ENCODE data around the gene PIH1D2.

Gene PIH1D2

GRCh38 chr11:112085822-112086421 is 12.1 kb upstream of the PIH1D2 start:
- H4K8ac ChIP-seq (ENCODE audit: low read depth, low read length) = no peak overlapping the region
- no peak overlapping the region for H3K27ac ChIP-seq (ENCODE audit: low read depth, low read length)
- no peak overlapping the region for H2BK120ac ChIP-seq (ENCODE audit: low read depth, low read length)
- no peak overlapping the region for H2BK15ac ChIP-seq (replicated peaks; ENCODE audit: low read depth)
- H3K4ac ChIP-seq (ENCODE audit: low read depth, low read length) = peak overlapping the region; percentile 76
- H3K4me2 ChIP-seq (ENCODE audit: low read length) = peak overlapping the region; percentile 69
- peak overlapping the region; percentile 94 for H3K9ac ChIP-seq (ENCODE audit: low read length)
- peak overlapping the region; percentile 90 for H3K4me3 ChIP-seq (ENCODE audit: low read length)
- no peak overlapping the region for H3K18ac ChIP-seq (ENCODE audit: low read length)
- H3K56ac ChIP-seq (ENCODE audit: low read length) = peak overlapping the region; percentile 96
- H3K79me1 ChIP-seq (ENCODE audit: low read length) = peaks cover 13% of the 10 kb centered on the region
- peak; percentile 36 for DNase-seq
- no peak overlapping the region for H3K23ac ChIP-seq (ENCODE audit: low read length)
- WGBS (ENCODE audit: extremely low coverage, insufficient coverage, low lambda C conversion rate) = no CpG with 5 or more reads among the region's 19 CpGs
- H3K79me2 ChIP-seq (ENCODE audit: control insufficient read depth, insufficient read depth, low read length) = peaks cover 22% of the 10 kb centered on the region
- no peak overlapping the region for H2AK5ac ChIP-seq (ENCODE audit: low read length)
- H4K5ac ChIP-seq (ENCODE audit: low read length) = no peak overlapping the region
- no peak overlapping the region for H2BK5ac ChIP-seq (ENCODE audit: low read length)
- H3K4me1 ChIP-seq (ENCODE audit: control insufficient read depth, low read depth, low read length) = no peaks in the 10 kb centered on the region
- H3K36me3 ChIP-seq (ENCODE audit: control insufficient read depth, insufficient read depth, low read length) = peaks cover 6% of the 10 kb centered on the region
- H3K27me3 ChIP-seq (ENCODE audit: insufficient read depth, low read length, poor library complexity) = no peaks in the 10 kb centered on the region

DNA sequence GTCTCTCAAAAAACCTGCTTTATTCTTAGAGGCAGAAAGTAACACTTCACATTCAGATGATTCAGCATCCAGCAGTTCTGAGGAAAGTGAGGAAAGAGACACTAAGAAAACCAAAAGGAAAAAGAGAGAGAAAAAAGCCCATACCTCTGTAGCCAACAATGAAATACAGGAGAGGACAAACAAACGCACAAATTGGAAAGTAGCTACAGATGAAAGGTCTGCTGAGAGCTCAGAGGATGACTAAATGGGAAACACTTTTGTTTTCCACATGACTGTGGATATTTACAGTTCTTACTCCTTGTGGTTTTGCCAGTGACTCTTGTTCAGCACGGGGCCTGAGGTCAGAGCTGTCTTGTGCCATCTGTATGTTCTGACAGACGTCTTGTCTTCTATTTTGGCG is 8.9 kb upstream of the PIH1D2 start:
- Histone ChIP-seq H4K5ac (ENCODE audit: low read length) (no peak overlapping the region), H3K4me1 (ENCODE audit: control insufficient read depth, low read depth, low read length) (no peaks in the 10 kb centered on the region), H4K8ac (ENCODE audit: low read depth, low read length) (no peak overlapping the region), H3K18ac (ENCODE audit: low read length) (no peak overlapping the region), H3K27me3 (ENCODE audit: insufficient read depth, low read length, poor library complexity) (no peaks in the 10 kb centered on the region), H2BK5ac (ENCODE audit: low read length) (no peak overlapping the region), H3K4me2 (ENCODE audit: low read length) (no peak overlapping the region), H2AK5ac (ENCODE audit: low read length) (no peak overlapping the region), H3K4ac (ENCODE audit: low read depth, low read length) (no peak overlapping the region), H3K36me3 (ENCODE audit: control insufficient read depth, insufficient read depth, low read length) (peaks cover 9% of the 10 kb centered on the region), H3K79me1 (ENCODE audit: low read length) (peaks cover 12% of the 10 kb centered on the region), H3K23ac (ENCODE audit: low read length) (no peak overlapping the region), H3K27ac (ENCODE audit: low read depth, low read length) (no peak overlapping the region), H3K79me2 (ENCODE audit: control insufficient read depth, insufficient read depth, low read length) (peaks cover 20% of the 10 kb centered on the region), H3K56ac (ENCODE audit: low read length) (no peak overlapping the region), H2BK15ac (replicated peaks; ENCODE audit: low read depth) (no peak overlapping the region), H2BK120ac (ENCODE audit: low read depth, low read length) (no peak overlapping the region), H3K9ac (ENCODE audit: low read length) (no peak overlapping the region), H3K4me3 (ENCODE audit: low read length) (no peak overlapping the region)
- no peak for DNase-seq
- no CpG with 5 or more reads among the region's 4 CpGs for WGBS (ENCODE audit: extremely low coverage, insufficient coverage, low lambda C conversion rate)

GRCh38 chr11:112062923-112063322 is 10.9 kb downstream of the PIH1D2 start:
- Histone ChIP-seq H3K27ac (ENCODE audit: low read depth, low read length) (no peak overlapping the region), H3K79me1 (ENCODE audit: low read length) (no peaks in the 10 kb centered on the region), H3K4me3 (ENCODE audit: low read length) (no peak overlapping the region), H3K36me3 (ENCODE audit: control insufficient read depth, insufficient read depth, low read length) (peaks cover 4% of the 10 kb centered on the region), H3K4me2 (ENCODE audit: low read length) (no peak overlapping the region), H4K8ac (ENCODE audit: low read depth, low read length) (no peak overlapping the region), H2AK5ac (ENCODE audit: low read length) (no peak overlapping the region), H4K5ac (ENCODE audit: low read length) (no peak overlapping the region), H2BK120ac (ENCODE audit: low read depth, low read length) (no peak overlapping the region), H3K27me3 (ENCODE audit: insufficient read depth, low read length, poor library complexity) (no peaks in the 10 kb centered on the region), H3K4ac (ENCODE audit: low read depth, low read length) (no peak overlapping the region), H2BK5ac (ENCODE audit: low read length) (no peak overlapping the region), H3K9ac (ENCODE audit: low read length) (no peak overlapping the region), H2BK15ac (replicated peaks; ENCODE audit: low read depth) (no peak overlapping the region), H3K79me2 (ENCODE audit: control insufficient read depth, insufficient read depth, low read length) (no peaks in the 10 kb centered on the region), H3K18ac (ENCODE audit: low read length) (no peak overlapping the region), H3K4me1 (ENCODE audit: control insufficient read depth, low read depth, low read length) (no peaks in the 10 kb centered on the region), H3K56ac (ENCODE audit: low read length) (no peak overlapping the region), H3K23ac (ENCODE audit: low read length) (no peak overlapping the region)
- DNase-seq = no peak
- no CpG with 5 or more reads among the region's 1 CpG for WGBS (ENCODE audit: extremely low coverage, insufficient coverage, low lambda C conversion rate)

DNA sequence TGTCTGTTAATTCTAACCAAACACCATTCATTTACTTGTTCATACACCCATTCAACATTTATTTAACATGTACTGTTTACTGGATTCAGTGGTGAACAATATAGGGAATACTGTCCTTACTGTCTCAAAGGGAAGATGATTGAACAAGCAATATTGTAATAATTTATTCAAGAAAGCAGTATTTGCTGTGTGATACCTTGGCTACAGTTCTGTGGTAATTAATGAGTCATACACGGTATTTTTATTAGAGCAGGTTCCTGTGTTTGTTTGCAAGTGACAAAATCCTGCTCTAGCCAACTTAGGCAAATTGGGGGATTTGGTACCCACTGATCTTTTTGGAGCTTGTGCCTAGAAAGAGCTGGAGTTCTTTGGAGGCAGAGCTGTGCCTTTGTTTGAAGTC is 15.7 kb downstream of the PIH1D2 start:
- H3K56ac ChIP-seq (ENCODE audit: low read length) = no peak overlapping the region
- no peak overlapping the region for H3K9ac ChIP-seq (ENCODE audit: low read length)
- H3K4ac ChIP-seq (ENCODE audit: low read depth, low read length) = no peak overlapping the region
- H3K4me1 ChIP-seq (ENCODE audit: control insufficient read depth, low read depth, low read length) = no peaks in the 10 kb centered on the region
- H2AK5ac ChIP-seq (ENCODE audit: low read length) = no peak overlapping the region
- no peak overlapping the region for H2BK120ac ChIP-seq (ENCODE audit: low read depth, low read length)
- no peak overlapping the region for H4K8ac ChIP-seq (ENCODE audit: low read depth, low read length)
- H4K5ac ChIP-seq (ENCODE audit: low read length) = no peak overlapping the region
- H3K4me3 ChIP-seq (ENCODE audit: low read length) = no peak overlapping the region
- no peak overlapping the region for H3K4me2 ChIP-seq (ENCODE audit: low read length)
- H3K79me2 ChIP-seq (ENCODE audit: control insufficient read depth, insufficient read depth, low read length) = no peaks in the 10 kb centered on the region
- H3K36me3 ChIP-seq (ENCODE audit: control insufficient read depth, insufficient read depth, low read length) = peaks cover 6% of the 10 kb centered on the region
- H3K79me1 ChIP-seq (ENCODE audit: low read length) = no peaks in the 10 kb centered on the region
- no peak overlapping the region for H3K27ac ChIP-seq (ENCODE audit: low read depth, low read length)
- H3K27me3 ChIP-seq (ENCODE audit: insufficient read depth, low read length, poor library complexity) = no peaks in the 10 kb centered on the region
- no peak overlapping the region for H2BK15ac ChIP-seq (replicated peaks; ENCODE audit: low read depth)
- H2BK5ac ChIP-seq (ENCODE audit: low read length) = no peak overlapping the region
- no peak for DNase-seq
- H3K18ac ChIP-seq (ENCODE audit: low read length) = no peak overlapping the region
- WGBS (ENCODE audit: extremely low coverage, insufficient coverage, low lambda C conversion rate) = no CpG with 5 or more reads among the region's 1 CpG
- no peak overlapping the region for H3K23ac ChIP-seq (ENCODE audit: low read length)

- no CpG with 5 or more reads among the region's 4 CpGs for WGBS (ENCODE audit: extremely low coverage, insufficient coverage, low lambda C conversion rate)
Observed at GRCh38 chr11:112057170-112057569, 16.6 kb downstream of the PIH1D2 start.

GRCh38 chr11:112051768-112052167 is 22.0 kb downstream of the PIH1D2 start:
- Histone ChIP-seq H3K4me2 (ENCODE audit: low read length) (no peak overlapping the region), H2BK15ac (replicated peaks; ENCODE audit: low read depth) (no peak overlapping the region), H3K79me2 (ENCODE audit: control insufficient read depth, insufficient read depth, low read length) (no peaks in the 10 kb centered on the region), H2AK5ac (ENCODE audit: low read length) (no peak overlapping the region), H4K5ac (ENCODE audit: low read length) (no peak overlapping the region), H3K18ac (ENCODE audit: low read length) (no peak overlapping the region), H3K9ac (ENCODE audit: low read length) (no peak overlapping the region), H3K79me1 (ENCODE audit: low read length) (no peaks in the 10 kb centered on the region), H2BK5ac (ENCODE audit: low read length) (no peak overlapping the region), H3K4me1 (ENCODE audit: control insufficient read depth, low read depth, low read length) (no peaks in the 10 kb centered on the region), H3K27ac (ENCODE audit: low read depth, low read length) (no peak overlapping the region), H3K4me3 (ENCODE audit: low read length) (no peak overlapping the region), H3K36me3 (ENCODE audit: control insufficient read depth, insufficient read depth, low read length) (peaks cover 1% of the 10 kb centered on the region), H4K8ac (ENCODE audit: low read depth, low read length) (no peak overlapping the region), H3K56ac (ENCODE audit: low read length) (no peak overlapping the region), H2BK120ac (ENCODE audit: low read depth, low read length) (no peak overlapping the region), H3K23ac (ENCODE audit: low read length) (no peak overlapping the region), H3K4ac (ENCODE audit: low read depth, low read length) (no peak overlapping the region), H3K27me3 (ENCODE audit: insufficient read depth, low read length, poor library complexity) (no peaks in the 10 kb centered on the region)
- DNase-seq = no peak
- no CpG with 5 or more reads among the region's 3 CpGs for WGBS (ENCODE audit: extremely low coverage, insufficient coverage, low lambda C conversion rate)

More at GRCh38 chr11:112057170-112057569, 16.6 kb downstream of the PIH1D2 start:
- H3K36me3 ChIP-seq (ENCODE audit: control insufficient read depth, insufficient read depth, low read length) = peaks cover 6% of the 10 kb centered on the region
- no peak overlapping the region for H3K56ac ChIP-seq (ENCODE audit: low read length)
- no peak overlapping the region for H3K4me3 ChIP-seq (ENCODE audit: low read length)
- H4K8ac ChIP-seq (ENCODE audit: low read depth, low read length) = no peak overlapping the region
- no peak overlapping the region for H3K18ac ChIP-seq (ENCODE audit: low read length)
- H2AK5ac ChIP-seq (ENCODE audit: low read length) = no peak overlapping the region
- no peak for DNase-seq
- no peaks in the 10 kb centered on the region for H3K79me1 ChIP-seq (ENCODE audit: low read length)
- H2BK120ac ChIP-seq (ENCODE audit: low read depth, low read length) = no peak overlapping the region
- H3K4me1 ChIP-seq (ENCODE audit: control insufficient read depth, low read depth, low read length) = no peaks in the 10 kb centered on the region
- no peak overlapping the region for H3K9ac ChIP-seq (ENCODE audit: low read length)
- no peak overlapping the region for H3K27ac ChIP-seq (ENCODE audit: low read depth, low read length)
- no peaks in the 10 kb centered on the region for H3K79me2 ChIP-seq (ENCODE audit: control insufficient read depth, insufficient read depth, low read length)
- H2BK15ac ChIP-seq (replicated peaks; ENCODE audit: low read depth) = no peak overlapping the region
- no peak overlapping the region for H3K4ac ChIP-seq (ENCODE audit: low read depth, low read length)
- H2BK5ac ChIP-seq (ENCODE audit: low read length) = no peak overlapping the region
- no peak overlapping the region for H3K4me2 ChIP-seq (ENCODE audit: low read length)
- H3K23ac ChIP-seq (ENCODE audit: low read length) = no peak overlapping the region
- no peaks in the 10 kb centered on the region for H3K27me3 ChIP-seq (ENCODE audit: insufficient read depth, low read length, poor library complexity)
- H4K5ac ChIP-seq (ENCODE audit: low read length) = no peak overlapping the region
